ELF-1 (cell line): Measurements from ENCODE around the gene KTI12.
"Not testable (repeated sequence)": the region's sequence is repeated elsewhere in the genome, so short reads cannot be mapped to it uniquely, and the experiment has no call there.

Experiments
- DNase-seq: peaks from one replicate; pipeline ENCODE4 v3.0.0-alpha.2; 2016; ENCODE audit warnings: low read depth, low spot score

The KTI12 gene

GRCh38 chr1:52041551-52042185 lies 8.1 kb upstream of the KTI12 start:
- DNase-seq, result no peak

GRCh38 chr1:52037909-52038308 lies 4.3 kb upstream of the KTI12 start:
- no peak for DNase-seq

GRCh38 chr1:52037402-52037814 lies 3.8 kb upstream of the KTI12 start:
- no peak for DNase-seq

GRCh38 chr1:52034050-52034384 lies 407 bp upstream of the KTI12 start:
- no peak for DNase-seq

GRCh38 chr1:52032785-52033131 lies 852 bp downstream of the KTI12 start:
- DNase-seq, result peak; percentile 80

GRCh38 chr1:52032124-52032784 lies 1.4 kb downstream of the KTI12 start:
- no peak for DNase-seq

- DNase-seq, result not testable (repeated sequence)
Observed at GRCh38 chr1:52028839-52029238, 4.8 kb downstream of the KTI12 start.

GRCh38 chr1:52028328-52028727 lies 5.3 kb downstream of the KTI12 start:
- no peak for DNase-seq

- no peak for DNase-seq
Observed at GRCh38 chr1:52026278-52026677, 7.3 kb downstream of the KTI12 start.

- DNase-seq, result no peak
Observed at GRCh38 chr1:52022133-52022532, 11.5 kb downstream of the KTI12 start.

- no peak for DNase-seq
Observed at GRCh38 chr1:52008071-52008809, 25.4 kb downstream of the KTI12 start.

GRCh38 chr1:52007215-52008002 lies 26.2 kb downstream of the KTI12 start:
- DNase-seq, result peak; percentile 49

GRCh38 chr1:52006081-52006553 lies 27.5 kb downstream of the KTI12 start:
- not testable (repeated sequence) for DNase-seq

GRCh38 chr1:52005548-52005947 lies 28.1 kb downstream of the KTI12 start:
- peak; percentile 58 for DNase-seq

- DNase-seq, result no peak
Observed at GRCh38 chr1:52003877-52004276, 29.7 kb downstream of the KTI12 start.

GRCh38 chr1:52002038-52002917 lies 31.3 kb downstream of the KTI12 start:
- DNase-seq, result peak; percentile 87

- no peak for DNase-seq
Observed at GRCh38 chr1:51998701-51999100, 34.9 kb downstream of the KTI12 start.

- no peak for DNase-seq
Observed at GRCh38 chr1:51997974-51998382, 35.6 kb downstream of the KTI12 start.

- DNase-seq, result peak; percentile 93
Observed at GRCh38 chr1:51990478-51990965, 43.1 kb downstream of the KTI12 start, which contains the start of gene RAB3B. Gene RAB3B (minus strand): TSS chr1:51990700. CDS start chr1:51977117, 13,583 bp downstream.

GRCh38 chr1:51989582-51990477 lies 43.8 kb downstream of the KTI12 start:
- no peak for DNase-seq
